Measurements from ENCODE around the gene XCL1. TPM values are rescaled to one million over a fixed set of nuclear protein-coding genes. Genes with fewer than 3 reads are reported as not detected.

Gene XCL1
- total RNA-seq, 1 experiment from 2014 or later, result not detected

DNA sequence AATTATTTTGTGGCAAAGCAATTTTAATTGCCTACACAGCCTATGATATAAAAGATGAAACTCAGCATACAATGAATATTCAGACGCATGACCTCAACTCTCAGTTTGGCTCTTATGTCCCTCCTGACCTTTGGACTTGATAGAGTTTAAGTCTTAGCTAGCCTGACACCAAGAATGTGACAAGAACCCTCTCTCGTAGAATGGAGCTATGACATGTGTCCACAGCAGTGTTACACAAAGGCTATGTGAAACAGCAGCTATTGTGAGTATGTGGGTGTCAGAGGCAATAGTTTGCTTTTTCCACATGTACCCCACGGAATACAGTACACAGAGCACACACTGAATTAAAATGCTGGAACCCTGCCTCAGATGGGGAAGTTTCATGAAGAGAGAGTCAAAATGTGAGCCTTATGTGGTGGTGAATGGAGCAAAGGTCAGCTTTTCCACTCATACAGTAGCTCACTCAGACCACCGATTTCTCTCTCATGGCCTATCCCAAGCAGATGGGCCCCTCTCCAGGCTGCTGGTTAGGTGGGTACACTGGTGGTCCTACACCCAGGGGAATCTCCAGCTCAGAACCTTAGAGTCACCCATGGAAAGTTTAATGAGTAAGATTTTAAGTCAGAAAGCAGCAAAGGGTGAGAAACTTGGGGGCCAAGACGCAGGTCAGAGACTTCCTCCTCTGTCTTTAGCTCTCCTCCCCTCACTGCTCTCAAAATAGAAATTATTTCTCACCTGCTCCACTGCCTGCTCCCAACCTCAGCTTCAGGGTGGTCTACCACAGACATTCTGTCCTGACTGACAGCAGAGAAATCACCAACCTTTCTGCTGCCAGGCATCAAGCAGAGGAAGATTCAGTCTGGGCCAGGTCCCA is 22.5 kb upstream of the XCL1 start:
- ATAC-seq (no peak), DNase-seq (ENCODE audit: low read depth, low spot score) (no peak)
- ChIA-PET CTCF (no interaction called here), RAD21 (ENCODE audit: low non-redundant PET in 1 of 2, low total read pairs in 2 of 2, uncharacterized antibody in 2 of 2, unreplicated experiment in 2 of 2) (no interaction called here), POLR2A (no interaction called here)
- Histone ChIP-seq H3K27me3 (ENCODE audit: insufficient read depth, low read length) (no peaks in the 10 kb centered on the region), H3K36me3 (ENCODE audit: control insufficient read depth in 1 of 2, insufficient read depth in 2 of 2, low read length in 2 of 2) (no peaks in the 10 kb centered on the region), H3K79me2 (ENCODE audit: insufficient read depth, low read length) (no peaks in the 10 kb centered on the region), H3K4me2 (ENCODE audit: low read length) (no peak overlapping the region), H3K4me1 (ENCODE audit: control insufficient read depth in 1 of 2, insufficient read depth in 2 of 2, low read length in 2 of 2) (no peaks in the 10 kb centered on the region), H3K4me3 (replicated peaks in 1 of 2; ENCODE audit: low read depth in 1 of 2, low read length in 2 of 2) (no peak overlapping the region), H4K20me1 (ENCODE audit: insufficient read depth) (no peaks in the 10 kb centered on the region), H3K27ac (ENCODE audit: low read depth, low read length) (no peak overlapping the region), H3K9me3 (ENCODE audit: control insufficient read depth in 1 of 2, insufficient read depth in 1 of 2, low read depth in 1 of 2, low read length in 2 of 2) (no peaks in the 10 kb centered on the region), H3K9ac (ENCODE audit: low read length) (no peak overlapping the region), H3K9me2 (ENCODE audit: insufficient read depth) (no peaks in the 10 kb centered on the region), H2AFZ (ENCODE audit: low read depth, low read length, poor library complexity, severe bottlenecking) (no peak overlapping the region)
- TF ChIP-seq RAD21 (IDR thresholded peaks at IDR 0.05; ENCODE audit: low read depth) (no peak), EZH2 (IDR thresholded peaks at IDR 0.05) (no peak), JUND (IDR thresholded peaks at IDR 0.05) (no peak), SIN3A (IDR thresholded peaks at IDR 0.05; ENCODE audit: low read depth) (no peak)
- intact Hi-C loops (cut with micrococcal nuclease), result no loop called here
- no TSS peak for BruUV-seq (replicated peaks)

DNA sequence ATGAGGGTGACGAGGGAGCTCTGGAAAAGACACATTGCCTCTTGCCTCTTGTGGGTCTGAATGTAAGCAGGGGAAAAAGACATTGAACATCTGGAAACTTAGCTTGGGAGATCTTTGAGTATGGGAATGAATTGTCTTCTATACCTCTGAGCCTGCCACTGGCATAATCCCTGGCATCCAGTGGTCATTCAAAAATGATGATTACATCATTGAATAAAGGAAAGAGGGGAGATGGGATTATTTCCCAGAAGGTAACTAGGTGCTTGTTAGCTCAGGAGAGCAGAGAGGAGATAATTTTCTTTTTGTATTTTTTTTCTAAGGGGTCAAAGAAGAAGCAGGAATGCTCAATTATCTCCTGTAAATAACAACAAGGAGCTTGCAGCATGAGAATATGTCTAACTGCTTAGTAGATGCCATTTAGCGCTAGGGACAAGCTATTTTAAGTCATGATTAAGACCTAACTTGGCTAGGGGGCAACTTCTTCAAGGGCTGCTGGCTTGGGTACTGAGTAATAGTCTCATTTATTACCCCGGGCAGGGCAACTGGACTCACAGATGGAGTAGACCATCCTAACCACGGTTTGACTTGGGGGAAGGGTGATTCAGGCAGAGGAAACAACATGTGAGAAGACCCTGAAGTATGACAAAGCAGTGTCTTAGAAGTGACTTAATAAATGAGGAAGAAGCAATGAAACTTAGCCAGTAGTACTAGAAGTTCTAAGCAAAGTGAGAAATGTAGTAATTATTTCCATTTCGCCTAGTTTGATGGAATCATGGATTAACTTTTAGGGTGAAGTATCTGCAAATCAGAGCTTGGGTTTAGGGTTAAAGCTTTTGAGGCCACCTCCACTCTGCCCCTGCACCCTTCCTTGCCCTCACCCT is 21.6 kb upstream of the XCL1 start:
- Histone ChIP-seq H3K36me3 (ENCODE audit: control insufficient read depth in 1 of 2, insufficient read depth in 2 of 2, low read length in 2 of 2) (no peaks in the 10 kb centered on the region), H3K27ac (ENCODE audit: low read depth, low read length) (no peak overlapping the region), H3K9me3 (ENCODE audit: control insufficient read depth in 1 of 2, insufficient read depth in 1 of 2, low read depth in 1 of 2, low read length in 2 of 2) (no peaks in the 10 kb centered on the region), H3K4me1 (ENCODE audit: control insufficient read depth in 1 of 2, insufficient read depth in 2 of 2, low read length in 2 of 2) (no peaks in the 10 kb centered on the region), H4K20me1 (ENCODE audit: insufficient read depth) (no peaks in the 10 kb centered on the region), H2AFZ (ENCODE audit: low read depth, low read length, poor library complexity, severe bottlenecking) (no peak overlapping the region), H3K27me3 (ENCODE audit: insufficient read depth, low read length) (no peaks in the 10 kb centered on the region), H3K4me2 (ENCODE audit: low read length) (no peak overlapping the region), H3K79me2 (ENCODE audit: insufficient read depth, low read length) (no peaks in the 10 kb centered on the region), H3K9me2 (ENCODE audit: insufficient read depth) (no peaks in the 10 kb centered on the region), H3K9ac (ENCODE audit: low read length) (no peak overlapping the region), H3K4me3 (replicated peaks in 1 of 2; ENCODE audit: low read depth in 1 of 2, low read length in 2 of 2) (no peak overlapping the region)
- ChIA-PET CTCF (no interaction called here), POLR2A (no interaction called here), RAD21 (ENCODE audit: low non-redundant PET in 1 of 2, low total read pairs in 2 of 2, uncharacterized antibody in 2 of 2, unreplicated experiment in 2 of 2) (no interaction called here)
- ATAC-seq (no peak), DNase-seq (ENCODE audit: low read depth, low spot score) (no peak)
- BruUV-seq (replicated peaks), result no TSS peak
- intact Hi-C loops (cut with micrococcal nuclease), result no loop called here
- TF ChIP-seq RAD21 (IDR thresholded peaks at IDR 0.05; ENCODE audit: low read depth) (no peak), ZNF274 (IDR thresholded peaks at IDR 0.05; ENCODE audit: low read depth, low read length) (no peak), TCF7L2 (IDR thresholded peaks at IDR 0.05; ENCODE audit: borderline replicate concordance, extremely low read depth, insufficient read depth, insufficient read length) (no peak), YY1 (IDR thresholded peaks at IDR 0.05; ENCODE audit: extremely low read depth, insufficient replicate concordance, low read depth, low read length) (no peak), EZH2 (IDR thresholded peaks at IDR 0.05) (no peak), FOSL1 (IDR thresholded peaks at IDR 0.05; ENCODE audit: low read depth) (no peak), SRF (IDR thresholded peaks at IDR 0.05; ENCODE audit: low read depth) (no peak)
- TF ChIP-seq, protein P1, sequence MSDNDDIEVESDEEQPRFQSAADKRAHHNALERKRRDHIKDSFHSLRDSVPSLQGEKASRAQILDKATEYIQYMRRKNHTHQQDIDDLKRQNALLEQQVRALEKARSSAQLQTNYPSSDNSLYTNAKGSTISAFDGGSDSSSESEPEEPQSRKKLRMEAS (IDR thresholded peaks at IDR 0.05), result no peak
